CD4-positive, alpha-beta T cell treated with Interleukin-21 for 1 hour (primary cell): ENCODE results near the gene CNNM3.

ENCODE experiments used
- DNase-seq: peaks from one replicate; pipeline ENCODE4 v3.0.0-alpha.2; 2020

The CNNM3 gene

DNA sequence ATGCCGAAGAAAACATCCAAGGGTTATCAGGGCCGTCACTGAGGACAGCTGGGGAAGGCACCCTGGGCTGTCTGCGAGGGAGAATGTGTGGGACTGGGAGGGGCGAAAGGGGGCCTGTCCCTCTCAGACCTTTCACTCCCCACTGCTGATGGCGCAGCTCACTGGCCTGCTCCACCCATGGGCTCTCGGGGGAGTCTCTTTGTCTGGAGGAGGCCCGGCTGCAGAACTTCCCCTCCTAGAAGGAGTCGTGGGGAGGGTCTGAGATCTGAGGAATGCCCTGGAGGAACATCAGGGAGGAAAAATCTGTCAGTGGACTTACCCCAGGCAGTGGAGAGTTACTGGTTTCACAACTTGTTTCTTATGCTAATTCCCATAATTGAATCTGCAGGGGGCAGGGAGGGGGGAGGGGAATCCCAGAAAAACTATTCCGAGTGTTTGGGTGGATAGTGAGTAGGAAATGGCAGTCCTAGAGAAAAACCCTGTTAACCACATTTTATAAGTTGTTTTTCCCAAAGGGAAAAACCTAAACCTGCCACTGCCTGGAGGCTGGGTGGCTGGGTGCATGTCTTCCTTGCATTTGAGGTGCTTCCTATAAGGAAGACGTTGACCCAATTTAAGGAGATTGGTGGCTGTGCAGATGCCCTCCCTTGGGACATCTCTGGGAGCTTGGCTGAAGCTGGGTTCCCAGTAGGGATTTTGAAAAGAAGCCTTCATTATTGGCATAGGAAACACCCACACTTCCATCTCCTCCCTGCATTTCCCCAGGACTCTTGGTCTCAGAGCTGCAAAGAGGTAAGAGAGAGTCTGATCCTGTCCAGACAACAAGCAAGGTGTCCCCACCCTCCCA lies 65.5 kb downstream of the CNNM3 start:
- DNase-seq = no peak

DNA sequence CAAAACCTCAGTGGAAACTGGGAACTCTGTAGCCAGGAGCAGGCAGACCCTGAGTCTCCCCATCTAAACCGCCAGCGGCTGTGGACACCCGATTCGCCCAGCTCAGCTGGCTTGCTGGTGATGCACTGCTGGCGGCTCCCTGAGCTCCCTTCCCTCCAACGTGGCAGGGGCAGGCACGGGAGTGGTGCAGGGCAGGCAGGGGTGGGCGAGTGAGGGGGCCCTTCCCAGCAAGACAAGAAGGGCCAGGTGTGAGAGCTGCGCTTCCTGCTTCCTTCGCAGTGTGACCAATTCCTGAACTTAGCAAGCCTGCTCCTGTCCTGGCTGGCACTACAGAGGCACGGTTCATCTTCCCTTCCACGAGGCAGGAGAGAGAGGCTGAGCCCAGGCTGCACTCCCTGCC lies 66.2 kb downstream of the CNNM3 start:
- DNase-seq = no peak

DNA sequence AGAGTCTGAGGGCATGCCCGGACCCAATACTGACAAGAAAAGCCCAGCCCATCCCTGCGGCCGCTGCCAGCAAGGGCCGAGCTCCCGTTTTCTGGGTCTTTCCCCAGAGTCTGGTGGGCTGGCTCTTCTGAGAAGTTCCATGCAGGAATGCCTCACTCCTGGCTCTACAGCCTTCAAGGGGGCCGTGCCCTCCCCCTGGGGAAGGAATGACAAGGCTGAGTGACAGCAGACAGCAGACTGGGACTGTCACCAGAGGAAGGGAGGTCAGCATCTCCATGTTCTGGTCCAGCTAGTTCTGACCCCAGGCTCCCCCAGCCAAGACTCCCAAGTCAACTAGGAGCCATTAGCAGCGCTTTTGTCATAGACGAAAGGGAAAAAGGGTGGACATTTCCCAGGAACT lies 66.8 kb downstream of the CNNM3 start:
- no peak for DNase-seq

DNA sequence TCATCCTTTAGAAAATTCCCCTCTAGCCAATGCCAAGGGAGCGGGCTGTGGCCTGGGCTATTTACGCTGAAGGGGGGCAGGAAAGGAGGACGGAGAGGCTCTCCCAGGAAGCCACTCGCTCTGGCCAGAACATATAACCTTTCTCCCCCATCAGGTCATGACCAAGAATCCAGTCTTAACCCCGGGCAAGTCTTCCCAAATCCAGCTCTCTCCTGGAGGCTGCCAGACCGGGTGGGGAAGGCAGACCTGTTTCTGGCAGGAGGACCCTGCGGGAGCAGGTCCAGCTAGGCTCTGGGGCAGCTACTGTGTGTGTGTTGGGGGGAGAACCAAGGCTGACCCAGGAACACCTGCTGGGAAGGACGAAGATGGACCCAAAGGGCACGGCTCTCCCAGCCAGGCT lies 67.2 kb downstream of the CNNM3 start:
- DNase-seq = no peak
